ENCODE measurements around the gene DCDC2.
"Not testable (repeated sequence)": the region's sequence is repeated elsewhere in the genome, so short reads cannot be mapped to it uniquely, and the experiment has no call there.

Gene DCDC2

GRCh38 chr6:24207413-24207812 is 150.4 kb downstream of the DCDC2 start:
- FAIRE-seq: no peak

GRCh38 chr6:24205020-24205492 is 152.8 kb downstream of the DCDC2 start:
- FAIRE-seq: no peak

GRCh38 chr6:24204113-24204512 is 153.7 kb downstream of the DCDC2 start:
- not testable (repeated sequence) for FAIRE-seq

DNA sequence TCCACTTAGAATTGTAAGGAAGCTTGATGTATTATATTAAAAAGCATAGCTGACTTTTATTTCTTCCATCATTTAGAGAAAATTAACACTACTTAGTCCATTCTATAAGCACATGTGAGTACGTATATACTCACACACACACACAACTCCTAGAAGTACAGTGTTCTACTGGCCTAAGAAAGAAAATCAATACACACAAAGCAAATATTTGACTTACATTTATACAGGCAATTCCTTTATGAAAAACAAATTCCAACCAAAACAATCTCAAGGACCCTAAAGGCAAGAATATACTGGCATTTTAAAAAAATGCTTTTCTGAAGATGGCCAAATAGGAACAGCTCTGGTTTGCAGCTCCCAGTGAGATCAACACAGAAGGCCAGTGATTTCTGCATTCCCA is 160.0 kb downstream of the DCDC2 start:
- no peak for FAIRE-seq

DNA sequence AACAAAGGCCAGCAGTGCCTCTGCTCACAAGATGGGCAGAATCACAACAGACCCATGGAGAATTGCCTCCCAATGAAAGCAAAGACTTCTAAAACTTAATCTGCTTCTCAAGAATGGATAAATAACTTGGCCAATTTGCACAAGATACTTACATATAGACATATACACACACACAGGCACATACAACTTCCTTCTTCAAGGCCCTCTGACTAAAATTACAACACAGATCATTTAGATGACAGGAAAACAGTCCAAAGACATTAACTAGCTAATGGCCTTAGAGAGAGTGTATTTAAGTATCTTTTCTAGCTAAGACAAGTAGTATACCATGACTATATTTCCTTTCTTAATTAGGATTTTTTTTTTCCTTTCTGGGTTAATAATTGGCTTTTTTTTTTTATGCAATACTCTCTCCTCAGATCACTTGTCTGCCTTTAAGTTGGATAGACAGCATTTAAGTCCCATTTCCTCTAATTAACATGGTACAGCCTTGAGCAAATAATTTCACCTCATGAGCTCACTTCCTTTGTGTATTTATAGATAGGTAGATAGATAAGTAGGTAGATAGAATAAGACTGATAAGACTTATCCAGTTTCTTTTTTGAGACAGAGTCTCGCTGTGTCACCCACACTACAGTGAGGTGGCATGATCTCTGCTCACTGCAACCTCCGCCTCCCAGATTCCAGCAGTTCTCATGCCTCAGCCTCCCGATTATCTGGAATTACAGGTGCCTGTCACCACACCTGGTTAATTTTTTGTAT is 161.8 kb downstream of the DCDC2 start:
- FAIRE-seq: no peak

DNA sequence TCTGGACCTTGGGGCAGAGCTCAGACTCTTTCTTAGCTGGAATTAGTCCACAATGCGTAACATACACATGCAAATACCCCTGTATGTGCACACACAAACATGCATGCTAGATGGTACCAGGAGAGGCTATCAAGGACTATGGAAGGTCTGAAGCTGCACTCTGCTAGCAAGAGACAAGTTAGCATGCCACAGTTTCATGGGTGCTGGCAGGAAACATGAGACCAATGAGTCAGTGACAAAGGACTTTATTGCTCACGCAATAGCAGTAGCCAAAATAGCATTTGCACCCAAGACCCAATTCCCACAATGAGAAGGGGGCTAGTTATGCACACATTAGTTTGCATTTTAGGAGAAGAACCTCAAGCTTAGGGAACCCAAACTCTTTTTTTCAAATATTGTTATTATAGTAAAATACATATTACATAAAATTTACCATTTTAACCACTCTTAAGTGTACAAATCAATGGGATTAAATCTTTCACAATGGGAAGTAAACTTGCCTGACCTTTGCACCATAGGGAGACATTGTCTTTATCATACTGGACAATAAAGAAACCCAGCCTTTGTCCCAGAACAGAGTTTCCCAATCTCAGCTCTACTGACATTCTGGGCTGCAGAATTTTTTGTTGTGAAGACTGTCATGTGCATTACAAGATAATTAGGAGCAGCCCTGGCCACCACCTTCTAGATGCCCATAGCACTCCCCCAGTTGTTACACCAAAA is 162.7 kb downstream of the DCDC2 start:
- no peak for FAIRE-seq

GRCh38 chr6:24193364-24193763 is 164.5 kb downstream of the DCDC2 start:
- FAIRE-seq: no peak

- FAIRE-seq: no peak
These were observed 166.5 kb downstream of the DCDC2 start for GRCh38 chr6:24191346-24191745.

GRCh38 chr6:24188578-24189080 is 169.2 kb downstream of the DCDC2 start:
- no peak for FAIRE-seq

GRCh38 chr6:24187965-24188577 is 169.8 kb downstream of the DCDC2 start:
- FAIRE-seq: no peak

DNA sequence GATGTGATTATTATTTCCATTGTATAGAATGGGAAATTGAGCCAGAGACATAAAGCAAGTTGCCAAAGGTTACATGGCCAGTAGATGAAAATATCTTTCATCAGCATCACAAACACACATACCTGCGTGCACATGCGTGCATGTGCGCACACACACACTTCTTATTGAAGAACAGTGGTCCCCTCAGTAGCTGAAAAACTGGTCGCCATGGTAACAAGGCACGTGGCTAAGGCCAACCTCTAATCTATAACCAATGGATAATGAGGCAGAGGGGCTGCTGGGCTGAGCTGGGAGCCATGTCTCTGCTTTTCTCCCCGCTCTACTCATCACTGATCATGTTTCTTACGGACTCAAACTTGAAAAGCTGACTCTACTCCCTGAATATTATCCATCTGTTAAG is 171.5 kb downstream of the DCDC2 start:
- FAIRE-seq: no peak

DNA sequence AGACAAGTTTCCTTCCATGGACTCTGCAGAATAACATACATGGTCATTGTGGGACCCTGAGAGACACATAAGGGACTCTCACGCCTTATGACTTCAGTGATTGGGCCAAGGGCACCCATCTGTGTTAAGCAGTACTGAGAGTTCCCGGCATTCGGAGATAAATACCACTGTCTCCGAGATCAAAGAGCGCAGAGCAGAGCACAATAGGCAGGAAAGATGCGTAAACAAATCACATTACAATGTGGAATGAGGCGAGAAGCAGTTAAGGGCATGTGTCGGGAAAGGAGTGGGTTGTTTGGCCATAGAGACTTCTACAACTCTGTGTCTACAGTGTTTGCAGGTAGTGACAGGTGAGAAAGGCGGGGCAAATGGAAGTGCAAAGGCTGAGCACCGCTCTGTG is 174.3 kb downstream of the DCDC2 start:
- no peak for FAIRE-seq

DNA sequence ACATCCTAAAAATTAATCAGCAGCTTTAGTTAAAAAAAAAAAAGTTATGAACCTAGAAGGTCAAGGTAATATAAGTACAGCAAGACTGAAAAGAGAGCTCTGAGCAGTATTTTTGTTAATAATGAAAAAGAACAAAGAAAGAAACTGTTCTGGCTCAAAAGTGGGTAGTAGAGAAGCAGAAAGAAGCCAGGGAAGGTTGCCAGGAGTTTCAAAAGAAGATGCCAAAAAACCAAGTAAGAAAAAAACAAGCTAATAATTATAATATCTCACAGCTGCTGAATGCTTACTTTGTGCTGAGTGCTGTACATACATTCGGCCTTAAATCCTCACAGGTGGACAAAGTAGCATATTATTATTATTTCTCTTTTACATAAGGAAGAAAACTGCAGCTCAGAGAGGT is 200.0 kb downstream of the DCDC2 start:
- FAIRE-seq: no peak

DNA sequence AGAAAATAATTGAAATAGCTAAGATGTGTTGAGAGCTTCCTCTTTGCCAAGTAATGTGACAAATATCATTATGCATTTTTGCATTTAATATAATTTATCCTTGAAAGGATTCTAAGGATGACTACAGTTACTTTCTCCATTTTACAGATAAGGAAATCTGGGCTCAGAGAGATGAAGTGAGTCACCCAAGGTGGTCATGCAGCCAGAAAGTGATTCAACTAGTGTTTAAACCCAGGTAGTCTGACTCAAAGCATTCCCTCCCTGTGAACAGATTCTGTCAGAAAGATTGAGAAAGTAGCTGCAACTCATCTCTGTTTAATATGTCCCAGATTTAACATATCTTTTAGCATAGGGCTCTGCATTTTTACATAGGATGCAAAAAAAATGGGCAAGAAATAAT is 203.7 kb downstream of the DCDC2 start:
- no peak for FAIRE-seq

GRCh38 chr6:24152014-24152413 is 205.8 kb downstream of the DCDC2 start:
- no peak for FAIRE-seq

GRCh38 chr6:24149836-24150235 is 208.0 kb downstream of the DCDC2 start:
- no peak for FAIRE-seq

GRCh38 chr6:24149296-24149695 is 208.6 kb downstream of the DCDC2 start:
- no peak for FAIRE-seq

DNA sequence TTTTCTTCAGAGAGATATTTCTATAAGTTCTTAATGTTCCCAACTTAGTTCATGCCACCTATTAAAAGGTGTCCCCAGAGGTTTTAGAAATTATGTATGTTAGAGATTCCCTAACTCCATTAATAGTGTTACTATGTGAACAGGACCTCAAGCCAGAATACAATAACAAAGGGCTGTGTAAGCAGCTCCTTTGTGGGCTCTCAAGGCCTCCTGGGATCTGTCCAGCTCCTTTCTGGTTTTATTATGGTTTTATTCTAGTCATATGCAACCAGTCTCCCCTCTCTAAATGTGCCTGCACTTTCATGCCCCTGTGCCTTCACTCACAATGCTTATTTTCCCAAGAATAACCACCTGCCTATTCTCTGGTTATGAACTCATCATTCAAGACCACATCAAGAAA is 209.2 kb downstream of the DCDC2 start:
- no peak for FAIRE-seq

GRCh38 chr6:24148154-24148570 is 209.7 kb downstream of the DCDC2 start:
- no peak for FAIRE-seq

DNA sequence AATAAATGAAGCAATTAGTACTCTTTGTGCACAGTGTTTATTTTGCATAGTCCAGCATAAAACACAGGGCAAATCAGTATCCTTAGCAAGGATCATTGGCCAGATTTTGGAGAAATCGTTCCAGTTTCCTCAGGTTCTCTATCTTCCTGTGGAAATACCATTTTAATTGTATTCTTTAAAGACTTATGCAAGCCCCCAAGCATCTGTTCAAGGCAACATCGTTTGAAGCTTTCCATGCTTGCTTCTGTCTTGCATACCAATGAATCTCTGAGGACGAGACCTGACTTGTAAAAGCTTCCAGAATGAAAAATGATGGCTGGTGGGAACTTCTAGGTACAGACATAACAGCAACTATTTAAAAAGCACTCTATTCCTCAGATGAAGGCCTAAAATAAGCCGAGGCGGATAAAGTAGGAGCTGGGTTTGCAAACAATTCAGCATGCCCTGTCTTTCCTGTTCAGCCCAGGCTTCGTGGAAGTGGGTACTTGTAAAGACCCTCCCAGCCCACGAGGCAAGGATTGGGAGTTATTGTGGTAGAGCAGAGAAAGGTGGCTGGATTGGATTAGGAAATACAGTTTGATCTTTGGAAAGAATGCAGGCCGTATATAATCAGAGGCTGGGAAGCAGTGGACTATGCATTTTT is 210.2 kb downstream of the DCDC2 start:
- FAIRE-seq: no peak

DNA sequence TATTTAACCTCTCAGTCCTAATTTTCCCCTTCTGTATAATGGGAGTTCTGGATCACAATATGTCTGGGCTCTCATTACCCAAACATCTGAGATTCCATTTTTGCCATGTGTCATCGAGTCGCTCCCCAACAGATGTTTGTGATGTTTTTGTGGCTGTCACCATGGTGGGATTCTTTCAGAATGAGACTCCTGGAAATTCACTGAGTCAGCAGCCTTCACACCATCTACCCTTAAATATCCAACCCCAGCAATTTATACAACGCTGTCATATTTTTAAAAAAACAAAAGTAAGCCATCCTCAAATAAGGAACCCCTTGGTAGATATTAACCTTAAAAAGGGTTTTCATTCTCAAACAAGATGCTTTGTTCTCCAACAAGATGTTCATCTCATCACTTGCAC is 211.0 kb downstream of the DCDC2 start:
- no peak for FAIRE-seq

GRCh38 chr6:24145690-24146131 is 212.1 kb downstream of the DCDC2 start:
- FAIRE-seq: no peak

DNA sequence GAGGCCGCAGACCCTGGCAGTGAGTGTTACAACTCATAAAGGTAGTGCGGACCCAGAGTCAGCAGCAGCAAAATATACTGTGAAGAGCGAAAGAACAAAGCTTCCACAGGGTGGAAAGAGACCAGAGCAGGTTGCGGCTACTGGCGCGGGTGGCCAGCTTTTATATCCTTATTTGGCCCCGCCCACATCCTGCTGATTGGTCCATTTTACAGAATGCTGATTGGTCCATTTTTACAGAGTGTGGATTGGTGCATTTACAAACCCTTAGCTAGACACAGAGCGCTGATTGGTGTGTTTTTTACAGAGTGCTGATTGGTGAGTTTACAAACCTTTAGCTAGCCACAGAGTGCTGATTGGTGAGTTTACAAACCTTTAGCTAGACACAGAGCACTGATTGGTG is 215.1 kb downstream of the DCDC2 start:
- FAIRE-seq: not testable (repeated sequence)

Measured in colon (tissue), 2 donors.